Sigmoid colon (tissue), 4 donors: Measurements from ENCODE around the gene SCYGR1.

ENCODE experiments used
- CTCF ChIP-seq, 4 experiments: fragments of 450-650 bp in 3 of 4; fragments of 200-600 bp in 1 of 4; IDR thresholded peaks; one replicate each; pipeline ENCODE4 v1.5.1; 2016 to 2019; ENCODE audit warnings: antibody characterized with exemption in 4 of 4, mild to moderate bottlenecking in 3 of 4, moderate library complexity in 2 of 4
- EP300 ChIP-seq, 4 donors: sonication (generic); formaldehyde crosslinking; IDR thresholded peaks; one replicate each; pipeline ENCODE4 v1.6.1; 2017; ENCODE audit warnings: antibody characterized with exemption in 4 of 4
- POLR2A ChIP-seq, 2 donors: fragments of 450-650 bp; IDR thresholded peaks; one replicate each; pipeline ENCODE4 v1.6.1; 2016; ENCODE audit warnings: antibody characterized with exemption in 2 of 2, mild to moderate bottlenecking in 2 of 2, moderate library complexity in 2 of 2
- POLR2AphosphoS5 ChIP-seq, 4 donors: sonication (generic); formaldehyde crosslinking; IDR thresholded peaks; one replicate each; pipeline ENCODE4 v1.6.1; 2017; ENCODE audit warnings: antibody characterized with exemption in 4 of 4

GRCh38 chr2:227402959-227403358, 15.2 kb upstream of the SCYGR1 start:
- TF ChIP-seq POLR2A (IDR thresholded peaks at IDR 0.05) (no peak), CTCF (IDR thresholded peaks at IDR 0.05) (no peak), EP300 (IDR thresholded peaks at IDR 0.05) (no peak), POLR2AphosphoS5 (IDR thresholded peaks at IDR 0.05) (no peak)
